ENCODE results near the gene BUB1B. TPM values are rescaled to one million over a fixed set of nuclear protein-coding genes. Genes with fewer than 3 reads are reported as not detected.

Gene BUB1B
- total RNA-seq, 4 donors from 2014 or later, result 0.33 to 8.8 (median 3.3) TPM; not detected in 1

GRCh38 chr15:40151499-40151898, 9.4 kb upstream of the BUB1B start:
- TF ChIP-seq CTCF (IDR thresholded peaks at IDR 0.05; ENCODE audit: low read depth), result no peak

GRCh38 chr15:40151991-40152390, 8.9 kb upstream of the BUB1B start:
- TF ChIP-seq CTCF (IDR thresholded peaks at IDR 0.05; ENCODE audit: low read depth), result no peak

DNA sequence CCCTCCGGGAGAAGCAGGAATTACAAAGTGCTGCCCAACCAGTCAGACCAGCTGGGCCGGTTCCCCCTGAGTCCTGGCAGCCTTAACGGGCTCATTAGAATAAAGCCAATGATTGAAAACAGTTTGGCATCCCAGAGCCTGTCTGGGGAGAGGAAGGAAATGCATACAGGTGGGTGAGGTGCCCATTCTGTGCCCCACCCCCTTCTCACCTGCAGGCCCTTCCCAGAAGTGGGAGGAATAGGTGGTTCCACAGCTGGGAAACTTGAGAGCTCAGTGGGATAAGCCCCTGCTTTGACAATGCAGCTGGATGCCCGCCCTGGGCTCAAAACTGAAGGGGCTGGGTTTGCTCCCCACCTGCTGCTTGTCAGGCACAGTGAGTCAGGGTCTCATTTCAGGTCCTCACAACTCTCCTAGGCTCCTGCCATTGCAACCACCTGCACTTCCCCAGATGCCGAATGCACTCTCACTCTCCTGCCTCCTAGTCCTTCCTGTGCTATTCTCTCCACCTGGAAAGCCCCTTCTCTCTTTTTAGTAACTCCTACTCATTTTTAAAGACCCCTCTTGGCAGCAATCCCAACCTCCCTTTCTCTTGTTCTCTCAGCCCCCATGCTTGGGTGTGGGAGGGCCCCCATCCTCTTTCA, 5.5 kb upstream of the BUB1B start:
- TF ChIP-seq CTCF (IDR thresholded peaks at IDR 0.05; ENCODE audit: low read depth), result no peak

- TF ChIP-seq CTCF (IDR thresholded peaks at IDR 0.05; ENCODE audit: low read depth), result no peak
Observed at GRCh38 chr15:40157778-40158447, 3.0 kb upstream of the BUB1B start.

DNA sequence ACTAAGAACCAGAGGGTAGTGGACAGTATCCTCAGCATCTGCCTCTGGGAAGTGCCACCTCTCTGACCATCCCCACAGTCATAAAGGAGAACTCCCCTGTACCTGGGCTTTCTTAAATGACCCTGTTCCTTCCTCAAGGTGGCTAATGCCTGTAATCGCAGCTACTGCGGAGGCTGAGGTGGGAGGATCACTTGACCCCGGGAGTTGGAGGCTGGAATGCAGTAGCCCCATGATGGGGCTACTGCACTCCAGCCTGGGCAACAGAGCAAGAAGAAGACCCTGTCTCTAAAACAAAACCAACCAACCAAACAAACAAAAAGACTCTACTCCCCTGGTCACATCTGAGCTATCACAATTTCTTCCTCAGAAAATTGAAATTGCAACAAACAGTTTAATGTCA, 848 bp upstream of the BUB1B start:
- TF ChIP-seq CTCF (IDR thresholded peaks at IDR 0.05; ENCODE audit: low read depth), result no peak

GRCh38 chr15:40161693-40162391, 973 bp downstream of the BUB1B start:
- no peak for TF ChIP-seq CTCF (IDR thresholded peaks at IDR 0.05; ENCODE audit: low read depth)

- TF ChIP-seq CTCF (IDR thresholded peaks at IDR 0.05; ENCODE audit: low read depth), result no peak
Observed at GRCh38 chr15:40162552-40162951, 1.7 kb downstream of the BUB1B start.
